Body of pancreas (tissue), 4 donors: Measurements from ENCODE around the gene TERC. TPM values are rescaled to one million over a fixed set of nuclear protein-coding genes. Genes with fewer than 3 reads are reported as not detected.
"Not testable (repeated sequence)": the region's sequence is repeated elsewhere in the genome, so short reads cannot be mapped to it uniquely, and the experiment has no call there.

Experiments used
- ATAC-seq: fragments of 150-250 bp; one replicate; pipeline ENCODE4 v1.9.1; 2016
- DNase-seq, 4 donors: peaks; one replicate each; pipeline ENCODE4 v3.0.0-alpha.2; 2019
- H3K27ac ChIP-seq, 4 donors: fragments of 200-600 bp; sonication (generic); 1 replicate in 3 of 4; 2 replicates in 1 of 4; pipeline versions ENCODE4 v1.5.1 to v1.6.1; 2016 to 2019; ENCODE audit warnings: mild to moderate bottlenecking in 1 of 4, mixed read lengths in 1 of 4, moderate library complexity in 1 of 4
- H3K27me3 ChIP-seq, 2 donors: fragments of 200-600 bp; sonication (generic); one replicate each; pipeline ENCODE4 v1.6.0; 2016; ENCODE audit warnings: mild to moderate bottlenecking in 1 of 2
- H3K36me3 ChIP-seq, 2 donors: fragments of 200-600 bp; sonication (generic); replicated peaks in 1 of 2; 2 replicates each; pipeline ENCODE4 v1.5.1; 2016; ENCODE audit warnings: low read depth in 2 of 2; ENCODE audit not compliant: insufficient read depth in 1 of 2
- H3K4me1 ChIP-seq: fragments of 200-600 bp; sonication (generic); one replicate; pipeline ENCODE4 v1.6.0; 2016
- H3K4me3 ChIP-seq, 2 donors: fragments of 200-600 bp; sonication (generic); 1 replicate in 1 of 2; 2 replicates in 1 of 2; pipeline ENCODE4 v1.5.1; 2016 to 2019
- H3K9me3 ChIP-seq, 3 donors: fragments of 200-600 bp; sonication (generic); 1 replicate in 2 of 3; 2 replicates in 1 of 3; pipeline ENCODE4 v1.5.1; 2016
- CTCF ChIP-seq, 7 experiments: fragments of 450-650 bp in 4 of 7; fragments of 200-600 bp in 3 of 7; sonication (generic) in 3 of 7; IDR thresholded peaks; one replicate each; pipeline ENCODE4 v1.5.1; 2016 to 2019; ENCODE audit warnings: antibody characterized with exemption in 7 of 7
- POLR2A ChIP-seq, 3 donors: fragments of 450-650 bp; IDR thresholded peaks; one replicate each; pipeline ENCODE4 v1.6.1; 2016; ENCODE audit warnings: antibody characterized with exemption in 3 of 3, mild to moderate bottlenecking in 2 of 3
- WGBS, 2 donors: methylation state at CpG; one replicate each; pipeline ENCODE4 v1.1.5; 2017; 5-methylcytosine and 5-hydroxymethylcytosine counted together
- intact Hi-C: fragments of 100-400 bp; cut with DNase I; formaldehyde crosslinking; loops from one replicate; pipeline ENCODE4 v1.15.1; 2023
- small RNA-seq: library from RNA; depleted of rRNA; stranded (forward); fragments of <200 nt; gene quantifications from one replicate; pipeline ENCODE3, GENCODE V24; 2016
- total RNA-seq, 2 donors: library from RNA; depleted of rRNA; stranded (reverse); fragments of >200 nt; gene quantifications; one replicate each; pipeline ENCODE4 v1.1.0, GENCODE V29; 2016

TERC gene
- total RNA-seq, 2 donors from 2014 or later: 17.8 to 79.1 TPM

GRCh38 chr3:169739067-169739466 is 25.8 kb downstream of the TERC start:
- Histone ChIP-seq H3K4me1 (no peaks in the 10 kb centered on the region), H3K4me3 (no peak overlapping the region), H3K9me3 (no peaks in the 10 kb centered on the region), H3K27ac (no peak overlapping the region), H3K27me3 (no peaks in the 10 kb centered on the region), H3K36me3 (no peaks in the 10 kb centered on the region)
- intact Hi-C loops: no loop called here
- DNase-seq (no peak), ATAC-seq (no peak)
- TF ChIP-seq CTCF (IDR thresholded peaks at IDR 0.05): no peak
- no peak for TF ChIP-seq POLR2A (IDR thresholded peaks at IDR 0.05)
- WGBS, 2 donors: 65 to 70% methylated on average over 2 of the region's 2 CpGs

GRCh38 chr3:169731857-169732256 is 33.0 kb downstream of the TERC start:
- DNase-seq, H3K4me3 ChIP-seq, H3K27me3 ChIP-seq, intact Hi-C loops, H3K36me3 ChIP-seq, H3K27ac ChIP-seq, H3K4me1 ChIP-seq, H3K9me3 ChIP-seq, ATAC-seq: not testable (repeated sequence)

- intact Hi-C loops: no loop called here
- no peak overlapping the region for H3K4me3 ChIP-seq
- TF ChIP-seq CTCF (IDR thresholded peaks at IDR 0.05): no peak
- no peak for TF ChIP-seq POLR2A (IDR thresholded peaks at IDR 0.05)
- no peaks in the 10 kb centered on the region for H3K4me1 ChIP-seq
- no peak for DNase-seq
- H3K27me3 ChIP-seq: no peaks in the 10 kb centered on the region
- H3K27ac ChIP-seq: no peak overlapping the region
- H3K9me3 ChIP-seq: no peaks in the 10 kb centered on the region
- ATAC-seq: no peak
- no peaks in the 10 kb centered on the region for H3K36me3 ChIP-seq
Measured at GRCh38 chr3:169722724-169723123, 42.1 kb downstream of the TERC start.

- H3K9me3 ChIP-seq, H3K36me3 ChIP-seq, intact Hi-C loops, H3K27me3 ChIP-seq, H3K4me3 ChIP-seq, H3K27ac ChIP-seq, H3K4me1 ChIP-seq, DNase-seq, ATAC-seq: not testable (repeated sequence)
- 88 to 92% methylated on average over 4 of the region's 4 CpGs for WGBS, 2 donors
Measured at GRCh38 chr3:169718415-169718814, 46.4 kb downstream of the TERC start.

Small RNA genes lying within 50 kb of the gene (small RNA-seq; reads per million reads assigned to genes)
- not detected for gene RNU6-637P

Other genes with a start within 250 kb of the TERC start
- 10 to 100 TPM; 47.5 to 58.1 TPM for gene MECOM, start 101.3 kb downstream of the TERC start, total RNA-seq
- gene ACTRT3, start 4.5 kb upstream of the TERC start, total RNA-seq: under 1 TPM in 1 of 2 donors, not detected in 1; 0.52 TPM
- 10 to 100 TPM in 1 of 2 donors, 1 to 10 TPM in 1; 8.9 to 10.6 TPM for gene MYNN, start 8.3 kb upstream of the TERC start, total RNA-seq
- gene LRRIQ4, start 47.8 kb upstream of the TERC start, total RNA-seq: not detected
- gene LRRC34, start 47.8 kb upstream of the TERC start, total RNA-seq: 1 to 10 TPM in 1 of 2 donors, not detected in 1; 3.4 TPM
- under 1 TPM in 1 of 2 donors, not detected in 1; 0.78 TPM for gene LRRC31, start 104.9 kb upstream of the TERC start, total RNA-seq
- not detected for gene SAMD7, start 146.5 kb upstream of the TERC start, total RNA-seq
- 10 to 100 TPM; 30.9 to 31.0 TPM for gene SEC62, start 201.7 kb upstream of the TERC start, total RNA-seq